Measurements from ENCODE around the gene C14orf180.

DNA sequence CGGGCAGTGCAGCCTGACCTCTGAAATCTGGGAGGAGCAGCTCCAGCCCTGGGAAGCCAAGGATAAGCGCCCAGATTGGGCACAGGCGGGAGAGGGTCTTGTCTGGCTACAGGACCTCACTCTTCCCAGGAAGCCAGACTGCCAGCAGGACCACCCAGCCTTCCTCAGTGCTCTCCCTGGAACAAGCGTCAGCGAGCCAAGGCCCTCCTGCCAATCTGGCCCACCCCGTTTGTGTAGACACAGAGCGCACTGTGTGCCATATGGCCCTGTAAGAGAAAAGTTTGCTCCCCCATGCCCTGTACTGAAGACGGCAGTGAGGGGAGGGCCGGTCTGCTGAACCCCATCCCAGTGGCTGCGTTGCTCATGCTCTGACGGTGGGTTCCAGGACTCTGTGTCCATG is 1.2 kb upstream of the C14orf180 start:
- TF ChIP-seq, protein P1, sequence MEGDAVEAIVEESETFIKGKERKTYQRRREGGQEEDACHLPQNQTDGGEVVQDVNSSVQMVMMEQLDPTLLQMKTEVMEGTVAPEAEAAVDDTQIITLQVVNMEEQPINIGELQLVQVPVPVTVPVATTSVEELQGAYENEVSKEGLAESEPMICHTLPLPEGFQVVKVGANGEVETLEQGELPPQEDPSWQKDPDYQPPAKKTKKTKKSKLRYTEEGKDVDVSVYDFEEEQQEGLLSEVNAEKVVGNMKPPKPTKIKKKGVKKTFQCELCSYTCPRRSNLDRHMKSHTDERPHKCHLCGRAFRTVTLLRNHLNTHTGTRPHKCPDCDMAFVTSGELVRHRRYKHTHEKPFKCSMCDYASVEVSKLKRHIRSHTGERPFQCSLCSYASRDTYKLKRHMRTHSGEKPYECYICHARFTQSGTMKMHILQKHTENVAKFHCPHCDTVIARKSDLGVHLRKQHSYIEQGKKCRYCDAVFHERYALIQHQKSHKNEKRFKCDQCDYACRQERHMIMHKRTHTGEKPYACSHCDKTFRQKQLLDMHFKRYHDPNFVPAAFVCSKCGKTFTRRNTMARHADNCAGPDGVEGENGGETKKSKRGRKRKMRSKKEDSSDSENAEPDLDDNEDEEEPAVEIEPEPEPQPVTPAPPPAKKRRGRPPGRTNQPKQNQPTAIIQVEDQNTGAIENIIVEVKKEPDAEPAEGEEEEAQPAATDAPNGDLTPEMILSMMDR (optimal IDR thresholded peaks at IDR 0.05 in 1 of 3, IDR thresholded peaks at IDR 0.05 in 1 of 3, conservative IDR thresholded peaks at IDR 0.05 in 1 of 3; ENCODE audit: extremely low read depth in 1 of 3, insufficient read depth in 2 of 3, low read length in 3 of 3): no peak
- TF ChIP-seq EZH2 (IDR thresholded peaks at IDR 0.05; ENCODE audit: low read length): no peak
